Omental fat pad (tissue), 3 donors: Measurements from ENCODE around the gene SORL1-AS1.
"Not testable (repeated sequence)": the region's sequence is repeated elsewhere in the genome, so short reads cannot be mapped to it uniquely, and the experiment has no call there.

Source experiments
- ATAC-seq: fragments of 150-250 bp; one replicate; pipeline ENCODE4 v1.9.1; 2016; ENCODE audit warnings: mild to moderate bottlenecking, moderate library complexity; ENCODE audit not compliant: low FRiP score
- DNase-seq: peaks from one replicate; pipeline ENCODE4 v3.0.0-alpha.2; 2019; ENCODE audit warnings: low spot score
- CTCF ChIP-seq, 3 donors: fragments of 450-650 bp; IDR thresholded peaks; one replicate each; pipeline ENCODE4 v1.5.1; 2016 to 2017; ENCODE audit warnings: antibody characterized with exemption in 3 of 3, mild to moderate bottlenecking in 3 of 3, moderate library complexity in 2 of 3

The SORL1-AS1 gene

GRCh38 chr11:121412711-121413415 is 39.9 kb downstream of the SORL1-AS1 start:
- ATAC-seq (no peak), DNase-seq (no peak)
- no peak for TF ChIP-seq CTCF (IDR thresholded peaks at IDR 0.05)

- no peak for DNase-seq
- TF ChIP-seq CTCF (IDR thresholded peaks at IDR 0.05) = no peak
- no peak for ATAC-seq
These were observed 40.7 kb downstream of the SORL1-AS1 start for GRCh38 chr11:121412000-121412587.

DNA sequence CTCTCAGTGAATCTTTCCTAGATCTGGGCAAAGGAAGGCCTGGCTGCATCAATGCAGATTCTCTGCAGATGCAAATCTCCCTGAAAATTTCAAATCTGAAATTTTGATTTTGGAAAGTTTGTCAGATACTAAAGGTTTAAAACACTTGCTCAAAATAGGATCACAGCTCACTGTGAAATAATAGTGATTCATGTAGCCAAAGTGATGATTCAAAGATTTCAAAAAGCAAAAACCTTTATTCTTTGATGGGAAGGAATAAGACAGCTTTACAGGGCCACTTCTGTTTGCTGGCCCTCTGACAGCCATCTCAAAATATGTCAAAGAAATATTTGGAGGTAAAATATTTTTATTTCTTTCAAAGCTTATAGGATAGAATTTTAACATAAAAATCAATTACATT is 41.4 kb downstream of the SORL1-AS1 start:
- ATAC-seq, DNase-seq: not testable (repeated sequence)

DNA sequence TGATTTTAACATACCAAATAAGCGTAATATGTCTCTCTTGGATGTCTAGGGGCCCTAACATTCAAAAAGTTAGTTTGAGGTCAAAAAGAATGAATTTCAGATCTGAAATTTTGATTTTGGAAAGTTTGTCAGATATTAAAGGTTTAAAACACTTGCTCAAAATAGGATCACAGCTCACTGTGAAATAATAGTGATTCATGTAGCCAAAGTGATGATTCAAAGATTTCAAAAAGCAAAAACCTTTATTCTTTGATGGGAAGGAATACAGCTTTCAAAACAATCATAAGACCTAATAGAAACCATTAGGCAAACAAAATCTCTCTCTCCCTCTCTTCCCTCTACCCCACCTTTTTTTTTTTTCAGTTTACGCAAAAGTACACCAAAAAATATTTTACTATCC is 42.7 kb downstream of the SORL1-AS1 start:
- DNase-seq, ATAC-seq: not testable (repeated sequence)

DNA sequence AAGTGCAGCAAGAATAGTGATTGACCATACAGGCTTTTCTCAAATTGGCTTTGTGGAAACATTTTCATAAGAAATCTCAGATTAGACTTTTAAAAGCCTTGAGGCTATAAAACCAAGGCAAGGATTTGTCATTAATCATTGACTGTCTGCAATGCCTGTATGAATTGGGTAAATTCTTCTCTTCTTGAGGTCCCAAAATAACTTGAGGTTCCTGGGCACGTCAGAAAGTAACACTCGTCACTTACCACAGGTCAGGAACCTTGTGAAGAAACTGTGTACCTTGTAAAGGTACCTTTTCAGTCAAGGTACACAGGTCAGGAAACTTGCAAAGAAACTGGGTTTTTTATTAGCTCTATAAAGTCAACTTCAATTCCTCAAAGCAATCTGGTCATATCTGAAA is 43.9 kb downstream of the SORL1-AS1 start:
- TF ChIP-seq CTCF (IDR thresholded peaks at IDR 0.05) = no peak

GRCh38 chr11:121406291-121406690 is 46.5 kb downstream of the SORL1-AS1 start:
- ATAC-seq (no peak), DNase-seq (no peak)
- no peak for TF ChIP-seq CTCF (IDR thresholded peaks at IDR 0.05)

More for the DNA sequence above, 43.9 kb downstream of the SORL1-AS1 start:
- DNase-seq (no peak), ATAC-seq (no peak)

- no peak for ATAC-seq
- no peak for DNase-seq
- TF ChIP-seq CTCF (IDR thresholded peaks at IDR 0.05) = no peak
These were observed 47.1 kb downstream of the SORL1-AS1 start for GRCh38 chr11:121405646-121406045.

- ATAC-seq = no peak
- DNase-seq = no peak
- TF ChIP-seq CTCF (IDR thresholded peaks at IDR 0.05) = no peak
These were observed 58.0 kb downstream of the SORL1-AS1 start for GRCh38 chr11:121394785-121395184.
